ENCODE data around the gene SSU72.
"Not testable (repeated sequence)": the region's sequence is repeated elsewhere in the genome, so short reads cannot be mapped to it uniquely, and the experiment has no call there.

The SSU72 gene

DNA sequence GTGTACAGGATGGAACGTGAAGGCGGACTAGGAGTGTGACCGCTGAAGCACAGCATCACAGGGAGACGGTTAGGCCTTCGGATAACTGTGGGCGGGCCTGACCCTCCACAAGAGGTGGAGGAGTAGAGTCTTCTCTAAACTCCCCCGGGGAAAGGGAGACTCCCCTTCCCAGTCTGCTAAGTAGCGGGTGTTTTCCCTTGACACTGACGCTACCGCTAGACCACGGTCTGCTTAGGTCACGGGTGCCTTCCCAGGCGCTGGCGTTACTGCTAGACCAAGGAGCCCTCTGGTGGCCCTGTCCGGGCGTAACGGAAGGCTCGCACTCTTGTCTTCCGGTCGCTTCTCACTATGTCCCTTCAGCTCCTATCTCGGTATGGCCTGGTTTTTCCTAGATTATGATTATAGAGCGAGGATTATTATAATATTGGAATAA lies 69.3 kb downstream of the SSU72 start:
- not testable (repeated sequence) for DNase-seq (ENCODE audit: low read depth in 2 of 2)

DNA sequence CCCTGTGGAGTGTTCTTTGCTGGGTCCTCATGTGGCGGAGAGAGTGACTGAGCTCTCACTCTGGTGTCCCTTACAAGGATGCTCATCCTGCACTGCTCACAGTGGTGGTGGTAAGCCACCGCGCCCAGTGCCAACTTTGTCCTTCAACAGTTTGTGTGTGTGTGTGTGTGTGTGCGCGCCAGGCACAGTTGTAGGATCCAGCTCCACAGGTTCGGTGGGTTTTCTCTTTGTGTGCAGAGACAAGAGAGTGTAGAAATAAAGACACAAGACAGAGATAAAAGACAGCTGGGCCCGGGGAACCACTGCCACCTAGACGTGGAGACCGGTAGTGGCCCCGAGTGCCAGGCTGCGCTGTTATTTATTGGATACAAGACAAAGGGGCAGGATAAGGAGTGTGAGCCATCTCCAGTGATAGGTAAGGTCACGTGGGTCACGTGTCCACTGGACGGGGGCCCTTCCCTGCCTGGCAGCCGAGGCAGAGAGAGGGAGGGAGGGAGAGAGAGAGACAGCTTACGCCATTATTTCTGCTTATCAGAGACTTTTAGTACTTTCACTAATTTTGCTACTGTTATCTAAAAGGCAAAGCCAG lies 69.8 kb downstream of the SSU72 start:
- peak; percentile 27 to 41 for DNase-seq (ENCODE audit: low read depth in 2 of 2)

DNA sequence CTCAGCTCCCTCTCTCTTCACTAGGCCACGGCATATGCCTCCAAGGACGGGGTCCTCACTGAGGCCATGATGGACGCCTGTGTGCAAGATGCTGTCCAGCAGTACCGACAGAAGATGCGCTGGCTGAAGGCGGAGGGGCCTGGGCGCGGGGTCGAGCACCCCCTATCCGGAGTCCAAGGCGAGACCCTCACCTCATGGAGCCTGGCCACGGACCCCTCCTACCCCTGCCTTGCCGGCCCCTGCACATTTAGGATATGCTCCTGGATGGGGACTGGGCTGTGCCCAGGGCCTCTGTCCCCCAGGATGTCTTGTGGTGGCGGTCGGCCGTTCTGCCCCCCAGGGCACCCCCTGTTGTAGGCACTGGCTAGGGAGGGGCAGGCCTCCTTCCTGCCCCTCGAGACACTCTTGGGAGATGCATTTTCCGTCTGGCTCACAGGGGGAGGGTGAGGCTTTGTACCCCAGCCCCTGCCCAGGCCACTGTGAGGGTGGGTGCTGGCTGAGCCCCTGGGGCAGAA lies 79.1 kb downstream of the SSU72 start:
- not testable (repeated sequence) for DNase-seq (ENCODE audit: low read depth in 2 of 2)

DNA sequence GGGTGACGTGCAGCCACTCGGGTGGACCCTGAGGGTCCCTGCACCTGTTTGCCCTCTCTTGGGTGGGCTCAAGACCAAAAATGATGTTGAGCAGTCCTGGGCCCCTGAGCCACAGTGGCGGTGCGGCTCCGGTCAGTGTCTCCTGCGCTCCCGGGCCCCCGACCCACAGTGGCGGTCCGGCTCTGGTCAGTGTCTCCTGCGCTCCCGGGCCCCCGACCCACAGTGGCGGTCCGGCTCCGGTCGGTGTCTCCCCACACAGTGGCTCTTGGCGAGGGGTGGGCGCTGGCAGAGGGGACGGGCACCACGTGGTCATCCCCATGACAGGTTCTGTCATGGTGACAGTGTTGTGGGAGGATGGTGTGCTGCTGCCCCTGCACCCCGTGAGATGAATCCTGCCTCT lies 80.4 kb downstream of the SSU72 start:
- not testable (repeated sequence) for DNase-seq (ENCODE audit: low read depth in 2 of 2)

Data from stimulated activated CD8-positive, alpha-beta memory T cell treated with anti-CD3 and anti-CD28 coated beads, Interleukin-7, amount 100 ng/mL, for 1 hour (primary cell).